KBM-7 (cell line): ENCODE data around the gene RSRP1.

Experiments used
- DNase-seq: peaks from one replicate; pipeline ENCODE4 v3.0.0-alpha.2; 2015
- in situ Hi-C: fragments of 300-500 bp; cut with MboI; formaldehyde crosslinking; loops from 2 replicates; pipeline ENCODE4 v1.14.3; 2020; ENCODE audit warnings: low sequenced_read_pairs, low pct_unique_long_range_greater_than_20kb, mixed read lengths

Gene RSRP1

GRCh38 chr1:25197235-25197975, 49.8 kb downstream of the RSRP1 start:
- in situ Hi-C loops: no loop called here
- no peak for DNase-seq

GRCh38 chr1:25196830-25197229, 50.4 kb downstream of the RSRP1 start:
- no peak for DNase-seq
- in situ Hi-C loops: no loop called here

DNA sequence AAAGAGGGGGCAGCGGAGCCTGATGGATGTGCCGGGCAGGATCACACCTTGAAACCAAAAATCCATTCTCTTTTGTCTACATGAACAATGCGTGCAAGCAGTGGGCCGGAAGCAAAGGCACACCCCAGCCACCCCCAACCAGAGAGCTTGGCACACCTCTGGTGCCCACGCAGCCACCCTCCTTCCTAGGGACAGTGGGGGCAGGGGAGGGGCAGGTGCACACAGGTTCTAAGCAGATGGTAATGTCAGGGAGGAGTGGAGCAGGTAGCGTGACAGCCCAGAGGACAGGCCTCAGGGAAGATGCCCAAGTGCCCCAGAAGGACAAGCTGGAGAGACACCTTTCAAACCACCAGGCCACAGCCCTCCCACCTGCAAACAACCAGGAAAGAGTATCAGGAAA, 51.4 kb downstream of the RSRP1 start:
- DNase-seq: no peak
- in situ Hi-C loops: no loop called here

- in situ Hi-C loops: no loop called here
These were observed 52.7 kb downstream of the RSRP1 start for GRCh38 chr1:25194572-25195020.

GRCh38 chr1:25194054-25194453, 53.2 kb downstream of the RSRP1 start:
- DNase-seq: no peak
- in situ Hi-C loops: no loop called here

More at GRCh38 chr1:25194572-25195020, 52.7 kb downstream of the RSRP1 start:
- no peak for DNase-seq

DNA sequence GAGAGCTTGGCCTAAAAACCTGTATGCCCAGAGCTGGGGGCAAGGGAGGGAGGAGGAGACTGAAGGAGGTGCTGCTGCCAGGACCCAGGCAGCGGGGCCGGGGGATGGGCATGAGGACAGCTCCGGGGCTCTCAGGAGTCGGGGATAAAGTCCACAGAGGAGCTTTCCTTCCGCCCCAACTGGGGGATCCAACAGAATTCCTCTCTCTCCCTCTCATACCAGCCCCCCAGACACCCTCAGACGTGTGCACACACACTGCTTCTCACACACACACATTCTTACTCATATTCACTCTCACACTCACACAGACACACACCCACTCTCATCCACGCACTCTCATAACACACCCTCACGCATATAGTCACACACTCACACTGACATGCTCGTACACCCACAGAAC, 54.0 kb downstream of the RSRP1 start:
- DNase-seq: no peak
- in situ Hi-C loops: no loop called here
